Panc1 (cell line): ENCODE measurements around the gene SAGE1. TPM values are rescaled to one million over a fixed set of nuclear protein-coding genes. Genes with fewer than 3 reads are reported as not detected.
"Not testable (repeated sequence)": the region's sequence is repeated elsewhere in the genome, so short reads cannot be mapped to it uniquely, and the experiment has no call there.

Experiments used
- ATAC-seq: fragments of 200-7000 bp; cut with Tn5 transposase; 2 replicates; pipeline ENCODE4 v1.9.1; 2020; ENCODE audit warnings: mild to moderate bottlenecking, moderate library complexity
- Bru-seq: library from RNA; stranded (reverse); fragments of 400-500 nt; gene quantifications from one replicate; lab custom pipeline; 2021; lab: Mats Ljungman, UMichigan
- BruChase-seq, 2 experiments: library from RNA; stranded (reverse); fragments of 400-500 nt; gene quantifications; one replicate each; lab custom pipeline; 2021; lab: Mats Ljungman, UMichigan
- BruUV-seq: library from RNA; stranded (reverse); fragments of 400-500 nt; replicated peaks from 2 replicates; lab custom pipeline; 2021; lab: Mats Ljungman, UMichigan
- CTCF ChIA-PET: fragments of 300-600 bp; sonication (Branson Sonifier 250); formaldehyde crosslinking; loops from one replicate; lab custom pipeline; 2022; ENCODE audit warnings: antibody characterized with exemption; lab: Charles Lee
- POLR2A ChIA-PET: fragments of 300-600 bp; sonication (Branson Sonifier 250); formaldehyde crosslinking; loops from one replicate; lab custom pipeline; 2022; ENCODE audit warnings: antibody characterized with exemption; lab: Charles Lee
- DNase-seq: peaks from one replicate; pipeline ENCODE4 v3.0.0-alpha.2; 2010; ENCODE audit warnings: low read depth, low spot score
- H3K27ac ChIP-seq: 2 replicates; pipeline ENCODE4 v1.5.1; 2011; ENCODE audit warnings: mild to moderate bottlenecking, low read length, inconsistent platforms
- H3K27me3 ChIP-seq: fragments of 200-500 bp; sonication (Bioruptor generic); 2 replicates; pipeline ENCODE4 v1.6.0; 2014; ENCODE audit warnings: low read length, inconsistent platforms; ENCODE audit not compliant: control insufficient read depth, insufficient read depth
- H3K36me3 ChIP-seq: fragments of 200-500 bp; sonication (Bioruptor generic); 2 replicates; pipeline ENCODE4 v1.5.1; 2014; ENCODE audit warnings: inconsistent platforms, mild to moderate bottlenecking, low read length, moderate library complexity; ENCODE audit not compliant: control insufficient read depth, insufficient read depth
- H3K4me1 ChIP-seq: 2 replicates; pipeline ENCODE4 v1.5.1; 2011; ENCODE audit warnings: inconsistent platforms, mild to moderate bottlenecking, low read length, moderate library complexity; ENCODE audit not compliant: control insufficient read depth, insufficient read depth
- H3K4me3 ChIP-seq, 2 experiments: 2 replicates each; pipeline ENCODE4 v1.5.1; 2011 to 2012; ENCODE audit warnings: low read depth in 2 of 2, low read length in 2 of 2, mild to moderate bottlenecking in 2 of 2, inconsistent platforms in 1 of 2, moderate library complexity in 1 of 2
- H3K9me3 ChIP-seq: fragments of 200-500 bp; sonication (Bioruptor generic); 2 replicates; pipeline ENCODE4 v1.5.1; 2014; ENCODE audit warnings: low read depth, mild to moderate bottlenecking, inconsistent platforms, low read length, moderate library complexity; ENCODE audit not compliant: control insufficient read depth, insufficient read depth
- POLR2AphosphoS5 ChIP-seq: IDR thresholded peaks from 2 replicates; pipeline ENCODE4 v1.6.1; 2012; ENCODE audit warnings: mild to moderate bottlenecking, low read depth, low read length, moderate library complexity
- SIN3A ChIP-seq: IDR thresholded peaks from 2 replicates; pipeline ENCODE4 v1.6.1; 2012; ENCODE audit warnings: low read depth, mild to moderate bottlenecking, low read length, moderate library complexity, borderline replicate concordance; ENCODE audit not compliant: insufficient read depth
- TCF7L2 ChIP-seq: IDR thresholded peaks from 2 replicates; pipeline ENCODE4 v1.6.1; 2011; ENCODE audit warnings: mild to moderate bottlenecking, low read depth, low read length, inconsistent platforms
- in situ Hi-C: cut with HindIII; loops from 2 replicates; pipeline ENCODE4 v1.10.0; 2016; ENCODE audit warnings: low sequenced_read_pairs, low pct_unique_long_range_greater_than_20kb
- intact Hi-C: fragments of 100-400 bp; cut with micrococcal nuclease; formaldehyde crosslinking; loops from one replicate; pipeline ENCODE4 v1.10.0; 2022; ENCODE audit not compliant: unreplicated experiment
- long read RNA-seq: library from polyadenylated mRNA; unstranded; transcript quantifications from one replicate; pipeline ENCODE4 v2.0.0, GENCODE V29; 2021; ENCODE audit not compliant: unreplicated experiment
- polyA plus RNA-seq: library from polyadenylated mRNA; unstranded; fragments of >200 nt; gene quantifications from one replicate; pipeline ENCODE4 v1.2.1, GENCODE V29; 2012; ENCODE audit warnings: missing spikeins; ENCODE audit not compliant: insufficient read length
- total RNA-seq: library from RNA; stranded (reverse); gene quantifications from one replicate; pipeline ENCODE4 v1.2.1, GENCODE V29; 2021; ENCODE audit not compliant: unreplicated experiment
- TF ChIP-seq, protein P1 (sequence below), 2 experiments: IDR thresholded peaks; 2 replicates each; pipeline ENCODE4 v1.6.1; 2011 to 2012; ENCODE audit warnings: low read depth in 2 of 2, control low read depth in 1 of 2, low read length in 1 of 2, mild to moderate bottlenecking in 1 of 2, moderate library complexity in 1 of 2; ENCODE audit not compliant: insufficient read depth in 1 of 2
- TF ChIP-seq, protein P2 (sequence below): fragments of 450-650 bp; IDR thresholded peaks from 2 replicates; pipeline ENCODE4 v1.5.1; 2017; ENCODE audit warnings: mild to moderate bottlenecking

The SAGE1 gene, protein sequence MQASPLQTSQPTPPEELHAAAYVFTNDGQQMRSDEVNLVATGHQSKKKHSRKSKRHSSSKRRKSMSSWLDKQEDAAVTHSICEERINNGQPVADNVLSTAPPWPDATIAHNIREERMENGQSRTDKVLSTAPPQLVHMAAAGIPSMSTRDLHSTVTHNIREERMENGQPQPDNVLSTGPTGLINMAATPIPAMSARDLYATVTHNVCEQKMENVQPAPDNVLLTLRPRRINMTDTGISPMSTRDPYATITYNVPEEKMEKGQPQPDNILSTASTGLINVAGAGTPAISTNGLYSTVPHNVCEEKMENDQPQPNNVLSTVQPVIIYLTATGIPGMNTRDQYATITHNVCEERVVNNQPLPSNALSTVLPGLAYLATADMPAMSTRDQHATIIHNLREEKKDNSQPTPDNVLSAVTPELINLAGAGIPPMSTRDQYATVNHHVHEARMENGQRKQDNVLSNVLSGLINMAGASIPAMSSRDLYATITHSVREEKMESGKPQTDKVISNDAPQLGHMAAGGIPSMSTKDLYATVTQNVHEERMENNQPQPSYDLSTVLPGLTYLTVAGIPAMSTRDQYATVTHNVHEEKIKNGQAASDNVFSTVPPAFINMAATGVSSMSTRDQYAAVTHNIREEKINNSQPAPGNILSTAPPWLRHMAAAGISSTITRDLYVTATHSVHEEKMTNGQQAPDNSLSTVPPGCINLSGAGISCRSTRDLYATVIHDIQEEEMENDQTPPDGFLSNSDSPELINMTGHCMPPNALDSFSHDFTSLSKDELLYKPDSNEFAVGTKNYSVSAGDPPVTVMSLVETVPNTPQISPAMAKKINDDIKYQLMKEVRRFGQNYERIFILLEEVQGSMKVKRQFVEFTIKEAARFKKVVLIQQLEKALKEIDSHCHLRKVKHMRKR
- total RNA-seq, result not detected
- not detected for polyA plus RNA-seq
- not detected for Bru-seq, nascent RNA
- BruChase-seq, experiment 1, labeled RNA remaining after a 2-hour chase, result not detected
- not detected for BruChase-seq, experiment 2, labeled RNA remaining after a 6-hour chase
- long read RNA-seq, result 0 reads

DNA sequence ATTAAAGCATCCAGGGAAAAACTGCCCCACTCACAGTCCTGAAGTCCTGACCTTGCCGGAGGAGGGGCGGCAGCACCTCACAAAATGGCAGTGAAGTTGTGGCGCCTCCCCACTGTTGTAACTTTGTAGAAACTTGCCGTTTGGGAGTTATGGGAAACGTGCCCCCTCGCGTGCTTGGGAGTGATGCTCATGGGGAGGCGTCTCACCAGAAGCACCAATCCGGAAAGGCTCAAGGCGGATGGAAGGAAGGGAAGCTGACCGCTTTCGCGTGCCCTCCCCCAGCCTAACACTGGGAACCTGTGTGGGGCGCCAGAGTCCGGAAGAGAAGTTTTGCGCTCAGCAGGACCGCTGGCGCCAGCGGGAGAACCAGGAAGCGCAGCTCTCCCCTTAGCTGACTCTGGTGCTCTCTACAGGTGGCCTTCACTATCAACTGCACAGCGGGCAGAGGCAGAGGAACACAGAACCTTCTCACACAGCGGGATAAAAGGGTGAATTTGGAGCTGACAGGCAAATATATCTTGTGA, at the start of gene SAGE1, which contains the start of gene CT45A10:
TSS of gene SAGE1 (plus strand) at position 423 of the 524 bp plus-strand sequence. CDS start 2,527 bp downstream, outside the sequence.
TSS of gene CT45A10 (minus strand) at position 151 of the 524 bp plus-strand sequence. CDS start 8,100 bp downstream, outside the sequence.
- ChIA-PET CTCF (no interaction called here), POLR2A (no interaction called here)
- BruUV-seq, result no TSS peak
- TF ChIP-seq SIN3A, result no peak
- TF ChIP-seq, protein P1, sequence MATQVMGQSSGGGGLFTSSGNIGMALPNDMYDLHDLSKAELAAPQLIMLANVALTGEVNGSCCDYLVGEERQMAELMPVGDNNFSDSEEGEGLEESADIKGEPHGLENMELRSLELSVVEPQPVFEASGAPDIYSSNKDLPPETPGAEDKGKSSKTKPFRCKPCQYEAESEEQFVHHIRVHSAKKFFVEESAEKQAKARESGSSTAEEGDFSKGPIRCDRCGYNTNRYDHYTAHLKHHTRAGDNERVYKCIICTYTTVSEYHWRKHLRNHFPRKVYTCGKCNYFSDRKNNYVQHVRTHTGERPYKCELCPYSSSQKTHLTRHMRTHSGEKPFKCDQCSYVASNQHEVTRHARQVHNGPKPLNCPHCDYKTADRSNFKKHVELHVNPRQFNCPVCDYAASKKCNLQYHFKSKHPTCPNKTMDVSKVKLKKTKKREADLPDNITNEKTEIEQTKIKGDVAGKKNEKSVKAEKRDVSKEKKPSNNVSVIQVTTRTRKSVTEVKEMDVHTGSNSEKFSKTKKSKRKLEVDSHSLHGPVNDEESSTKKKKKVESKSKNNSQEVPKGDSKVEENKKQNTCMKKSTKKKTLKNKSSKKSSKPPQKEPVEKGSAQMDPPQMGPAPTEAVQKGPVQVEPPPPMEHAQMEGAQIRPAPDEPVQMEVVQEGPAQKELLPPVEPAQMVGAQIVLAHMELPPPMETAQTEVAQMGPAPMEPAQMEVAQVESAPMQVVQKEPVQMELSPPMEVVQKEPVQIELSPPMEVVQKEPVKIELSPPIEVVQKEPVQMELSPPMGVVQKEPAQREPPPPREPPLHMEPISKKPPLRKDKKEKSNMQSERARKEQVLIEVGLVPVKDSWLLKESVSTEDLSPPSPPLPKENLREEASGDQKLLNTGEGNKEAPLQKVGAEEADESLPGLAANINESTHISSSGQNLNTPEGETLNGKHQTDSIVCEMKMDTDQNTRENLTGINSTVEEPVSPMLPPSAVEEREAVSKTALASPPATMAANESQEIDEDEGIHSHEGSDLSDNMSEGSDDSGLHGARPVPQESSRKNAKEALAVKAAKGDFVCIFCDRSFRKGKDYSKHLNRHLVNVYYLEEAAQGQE (IDR thresholded peaks at IDR 0.05; ENCODE audit: insufficient read depth in 1 of 2, low read depth in 2 of 2, low read length in 1 of 2), result no peak
- no peak for TF ChIP-seq TCF7L2
- TF ChIP-seq, protein P2, sequence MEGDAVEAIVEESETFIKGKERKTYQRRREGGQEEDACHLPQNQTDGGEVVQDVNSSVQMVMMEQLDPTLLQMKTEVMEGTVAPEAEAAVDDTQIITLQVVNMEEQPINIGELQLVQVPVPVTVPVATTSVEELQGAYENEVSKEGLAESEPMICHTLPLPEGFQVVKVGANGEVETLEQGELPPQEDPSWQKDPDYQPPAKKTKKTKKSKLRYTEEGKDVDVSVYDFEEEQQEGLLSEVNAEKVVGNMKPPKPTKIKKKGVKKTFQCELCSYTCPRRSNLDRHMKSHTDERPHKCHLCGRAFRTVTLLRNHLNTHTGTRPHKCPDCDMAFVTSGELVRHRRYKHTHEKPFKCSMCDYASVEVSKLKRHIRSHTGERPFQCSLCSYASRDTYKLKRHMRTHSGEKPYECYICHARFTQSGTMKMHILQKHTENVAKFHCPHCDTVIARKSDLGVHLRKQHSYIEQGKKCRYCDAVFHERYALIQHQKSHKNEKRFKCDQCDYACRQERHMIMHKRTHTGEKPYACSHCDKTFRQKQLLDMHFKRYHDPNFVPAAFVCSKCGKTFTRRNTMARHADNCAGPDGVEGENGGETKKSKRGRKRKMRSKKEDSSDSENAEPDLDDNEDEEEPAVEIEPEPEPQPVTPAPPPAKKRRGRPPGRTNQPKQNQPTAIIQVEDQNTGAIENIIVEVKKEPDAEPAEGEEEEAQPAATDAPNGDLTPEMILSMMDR, result no peak
- no peak for TF ChIP-seq POLR2AphosphoS5
- intact Hi-C loops (no loop called here), in situ Hi-C loops (no loop called here)
- ATAC-seq, result no peak
- Histone ChIP-seq H3K9me3 (no peaks in the 10 kb centered on the region), H3K27ac (no peak within 1 kb of the TSS), H3K4me3 (no peak within 1 kb of the TSS), H3K27me3 (no peaks in the 10 kb centered on the region; the same call in 1 of the 2 replicates), H3K36me3 (no peaks in the 10 kb centered on the region), H3K4me1 (no peaks in the 10 kb centered on the region)
- no peak for DNase-seq

DNA sequence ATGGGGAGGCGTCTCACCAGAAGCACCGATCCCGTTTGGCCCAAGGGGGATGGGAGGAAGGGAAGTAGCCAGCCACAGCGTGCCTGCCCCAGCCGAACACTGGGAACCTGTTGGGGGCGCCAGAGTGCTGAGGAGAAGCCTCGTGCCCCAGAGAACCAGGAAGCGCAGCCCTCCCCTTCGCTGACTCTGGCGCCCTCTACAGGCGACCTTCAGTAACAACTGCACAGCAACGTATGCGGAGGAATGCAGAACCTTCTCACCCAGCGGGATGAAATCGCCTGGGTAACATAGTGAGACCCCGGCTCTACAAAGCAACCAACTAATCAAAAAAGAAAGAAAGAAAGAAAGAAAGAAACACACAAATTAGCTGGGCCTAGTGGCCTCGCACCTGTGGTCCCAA, 39.1 kb upstream of the SAGE1 start, which contains the start of gene CT45A8:
TSS of gene CT45A8 (minus strand) at position 101 of the 400 bp plus-strand sequence. CDS start 3,755 bp downstream, outside the sequence.
- intact Hi-C loops, H3K36me3 ChIP-seq, H3K9me3 ChIP-seq, H3K27ac ChIP-seq, CTCF ChIA-PET, ATAC-seq, BruUV-seq, DNase-seq, H3K4me1 ChIP-seq, H3K4me3 ChIP-seq, H3K27me3 ChIP-seq, POLR2A ChIA-PET, in situ Hi-C loops: not testable (repeated sequence)

DNA sequence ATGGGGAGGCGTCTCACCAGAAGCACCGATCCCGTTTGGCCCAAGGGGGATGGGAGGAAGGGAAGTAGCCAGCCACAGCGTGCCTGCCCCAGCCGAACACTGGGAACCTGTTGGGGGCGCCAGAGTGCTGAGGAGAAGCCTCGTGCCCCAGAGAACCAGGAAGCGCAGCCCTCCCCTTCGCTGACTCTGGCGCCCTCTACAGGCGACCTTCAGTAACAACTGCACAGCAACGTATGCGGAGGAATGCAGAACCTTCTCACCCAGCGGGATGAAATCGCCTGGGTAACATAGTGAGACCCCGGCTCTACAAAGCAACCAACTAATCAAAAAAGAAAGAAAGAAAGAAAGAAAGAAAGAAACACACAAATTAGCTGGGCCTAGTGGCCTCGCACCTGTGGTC, 21.8 kb upstream of the SAGE1 start, which contains the start of gene CT45A9:
TSS of gene CT45A9 (minus strand) at position 101 of the 400 bp plus-strand sequence. CDS start 3,751 bp downstream, outside the sequence.
- H3K4me3 ChIP-seq, in situ Hi-C loops, DNase-seq, CTCF ChIA-PET, BruUV-seq, H3K9me3 ChIP-seq, H3K36me3 ChIP-seq, H3K27ac ChIP-seq, POLR2A ChIA-PET, intact Hi-C loops, ATAC-seq, H3K27me3 ChIP-seq, H3K4me1 ChIP-seq: not testable (repeated sequence)

DNA sequence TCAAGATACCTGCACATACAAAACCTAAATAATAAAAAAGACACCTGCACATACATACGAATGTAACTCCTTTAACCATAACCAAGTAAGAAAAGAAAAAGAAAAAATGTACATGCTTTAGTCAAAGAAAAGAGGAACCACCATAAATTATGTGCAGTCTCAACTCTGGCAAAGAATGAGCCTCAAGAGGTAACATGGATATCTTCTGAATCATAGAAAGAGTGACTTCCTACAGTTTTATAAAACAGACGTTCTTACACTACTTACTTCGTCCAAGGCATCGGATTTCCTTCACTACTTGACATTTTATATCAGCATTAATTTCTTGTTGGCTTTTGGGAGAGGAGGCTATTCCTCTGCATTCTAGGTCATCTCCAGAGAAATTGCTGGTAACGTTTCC, 10.8 kb upstream of the SAGE1 start:
- H3K27me3 ChIP-seq, H3K4me3 ChIP-seq, ATAC-seq, CTCF ChIA-PET, BruUV-seq, H3K9me3 ChIP-seq, H3K36me3 ChIP-seq, H3K27ac ChIP-seq, DNase-seq, in situ Hi-C loops, H3K4me1 ChIP-seq, POLR2A ChIA-PET, intact Hi-C loops: not testable (repeated sequence)
